ENCODE data around the gene TTLL3.

The TTLL3 gene

DNA sequence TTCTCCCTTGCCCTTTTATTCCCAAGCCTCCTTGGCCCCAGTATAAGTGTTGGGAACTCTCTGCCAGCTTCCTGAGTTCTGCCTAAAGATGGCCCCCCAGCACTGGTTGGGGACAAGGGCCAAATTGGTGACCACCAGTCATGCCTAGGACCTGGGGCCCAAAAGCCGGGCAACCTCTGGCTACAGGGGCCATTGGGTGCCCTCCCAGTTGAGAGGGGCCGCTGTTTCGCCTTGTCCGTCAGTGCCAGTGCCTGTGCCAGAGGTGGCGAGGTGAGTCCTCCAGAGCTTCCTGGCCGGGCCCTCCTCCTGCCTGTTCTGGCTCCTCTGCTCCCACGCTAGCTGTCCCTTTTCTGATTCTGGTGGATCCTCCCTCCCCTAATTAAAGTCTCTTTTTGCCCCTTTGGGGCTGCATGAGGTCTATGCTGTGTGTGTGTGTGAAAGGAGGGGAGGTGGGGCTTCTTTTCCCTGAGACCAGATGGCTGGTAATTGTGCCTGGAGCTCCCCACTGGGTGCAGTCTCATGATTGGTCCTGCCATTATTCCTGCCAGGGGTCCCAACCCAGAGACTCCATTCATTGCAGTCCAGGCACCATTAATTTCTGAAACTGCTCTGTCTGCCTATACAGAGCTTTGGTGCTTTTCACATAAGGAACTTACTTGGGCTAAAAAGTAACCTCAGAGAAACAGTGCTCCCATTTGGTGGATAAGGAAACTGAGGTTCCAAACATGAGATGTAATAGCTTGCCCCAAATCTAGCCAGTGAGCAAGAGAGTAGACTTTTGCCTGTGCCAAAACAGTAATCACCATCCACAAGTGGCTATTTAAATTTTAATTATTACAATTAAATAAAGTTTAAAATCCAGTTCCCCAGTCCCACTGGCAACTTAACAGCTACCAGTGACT, 3.1 kb upstream of the TTLL3 start:
- no peak for DNase-seq (ENCODE audit: low read depth in 2 of 2, low spot score in 1 of 2)

DNA sequence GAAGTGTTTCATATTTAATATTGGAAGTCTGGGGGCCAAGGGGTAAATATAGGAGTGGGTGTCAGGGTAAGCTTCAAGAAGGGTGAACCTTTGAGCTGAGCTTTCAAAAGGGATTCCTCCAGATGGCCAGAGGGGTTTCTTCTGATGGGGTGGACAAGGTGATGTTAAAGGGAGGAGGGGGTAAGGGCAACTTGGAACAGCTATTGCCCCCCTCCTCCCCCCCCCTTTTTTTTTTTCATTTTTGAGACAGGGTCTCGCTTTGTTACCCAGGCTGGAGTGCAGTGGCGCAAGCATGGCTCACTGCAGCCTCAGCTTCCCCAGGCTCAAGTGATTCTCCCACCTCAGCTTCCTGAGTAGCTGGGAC, 2.1 kb upstream of the TTLL3 start:
- DNase-seq (ENCODE audit: low read depth in 2 of 2, low spot score in 1 of 2): no peak

- no peak for DNase-seq (ENCODE audit: low read depth in 2 of 2, low spot score in 1 of 2)
These were observed 1.6 kb upstream of the TTLL3 start for GRCh38 chr3:9808345-9809037.

GRCh38 chr3:9809239-9809614, 835 bp upstream of the TTLL3 start:
- no peak for DNase-seq (ENCODE audit: low read depth in 2 of 2, low spot score in 1 of 2)

GRCh38 chr3:9810433-9810770, 340 bp downstream of the TTLL3 start:
- DNase-seq (ENCODE audit: low read depth in 2 of 2, low spot score in 1 of 2): no peak

DNA sequence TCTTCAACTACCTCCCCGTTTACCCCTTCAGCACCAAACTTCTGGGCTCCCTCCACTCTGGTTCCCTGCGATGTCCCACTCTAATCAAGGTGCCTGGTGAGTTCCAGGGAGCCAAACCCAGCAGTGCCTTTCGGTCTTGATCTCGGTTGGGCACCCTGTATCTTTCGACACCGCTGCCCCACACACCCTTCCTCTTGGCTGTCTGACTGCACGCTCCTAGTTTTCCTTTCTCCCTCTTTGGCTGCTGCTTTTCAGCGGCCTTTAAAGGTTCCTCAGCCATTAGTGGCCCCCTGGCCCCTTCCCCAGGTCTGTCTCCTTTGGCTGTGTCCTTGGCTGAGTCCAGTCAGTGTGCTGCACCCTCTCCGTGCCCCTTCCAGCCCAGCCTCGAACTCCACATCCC, 784 bp downstream of the TTLL3 start:
- no peak for DNase-seq (ENCODE audit: low read depth in 2 of 2, low spot score in 1 of 2)

GRCh38 chr3:9812870-9813483, 2.9 kb downstream of the TTLL3 start:
- DNase-seq (ENCODE audit: low read depth in 2 of 2, low spot score in 1 of 2): no peak

DNA sequence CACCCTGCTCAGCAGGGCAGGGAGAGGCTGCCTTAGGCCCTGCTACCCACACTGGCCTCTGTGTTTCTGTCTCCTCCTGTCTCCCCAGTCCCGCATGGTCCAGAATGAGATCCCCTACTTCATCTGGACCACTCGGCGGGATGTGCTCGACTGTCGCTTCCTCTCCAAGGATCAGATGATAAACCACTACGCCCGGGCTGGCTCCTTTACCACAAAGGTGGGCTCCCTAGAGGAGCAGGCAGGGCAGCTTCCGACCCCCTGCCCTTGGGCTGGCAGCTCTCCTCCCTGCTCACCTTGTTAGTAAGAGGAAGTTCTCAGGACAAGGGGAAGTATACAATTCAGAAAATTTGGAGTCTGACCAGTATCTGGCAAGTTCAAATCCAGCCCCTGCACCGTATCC, 5.9 kb downstream of the TTLL3 start:
- no peak for DNase-seq (ENCODE audit: low read depth in 2 of 2, low spot score in 1 of 2)

GRCh38 chr3:9817436-9817835, 7.4 kb downstream of the TTLL3 start:
- DNase-seq (ENCODE audit: low read depth in 2 of 2, low spot score in 1 of 2): no peak

- DNase-seq (ENCODE audit: low read depth in 2 of 2, low spot score in 1 of 2): no peak
These were observed 8.7 kb downstream of the TTLL3 start for GRCh38 chr3:9818666-9819335.

GRCh38 chr3:9820543-9820942, 10.5 kb downstream of the TTLL3 start:
- DNase-seq (ENCODE audit: low read depth in 2 of 2, low spot score in 1 of 2): no peak

DNA sequence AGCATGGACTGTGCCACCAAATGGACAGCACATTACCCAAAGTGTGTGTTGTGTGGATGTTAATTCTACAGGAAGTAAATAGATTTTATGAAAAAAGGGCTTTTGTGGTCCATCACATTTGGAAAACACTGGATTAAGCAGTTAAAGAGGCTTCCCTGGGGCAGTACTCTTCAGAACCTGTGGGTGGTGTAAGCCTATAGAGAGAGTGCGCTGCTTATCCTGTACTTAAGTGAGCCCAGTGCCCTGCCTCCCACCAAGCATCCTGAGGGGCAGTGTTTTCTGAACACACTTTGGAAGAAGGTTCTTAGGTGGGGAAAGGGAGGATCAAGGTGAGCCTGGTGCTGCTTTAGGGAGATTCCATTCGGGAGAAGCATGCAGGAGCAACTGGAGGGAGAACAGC, 10.9 kb downstream of the TTLL3 start:
- no peak for DNase-seq (ENCODE audit: low read depth in 2 of 2, low spot score in 1 of 2)

DNA sequence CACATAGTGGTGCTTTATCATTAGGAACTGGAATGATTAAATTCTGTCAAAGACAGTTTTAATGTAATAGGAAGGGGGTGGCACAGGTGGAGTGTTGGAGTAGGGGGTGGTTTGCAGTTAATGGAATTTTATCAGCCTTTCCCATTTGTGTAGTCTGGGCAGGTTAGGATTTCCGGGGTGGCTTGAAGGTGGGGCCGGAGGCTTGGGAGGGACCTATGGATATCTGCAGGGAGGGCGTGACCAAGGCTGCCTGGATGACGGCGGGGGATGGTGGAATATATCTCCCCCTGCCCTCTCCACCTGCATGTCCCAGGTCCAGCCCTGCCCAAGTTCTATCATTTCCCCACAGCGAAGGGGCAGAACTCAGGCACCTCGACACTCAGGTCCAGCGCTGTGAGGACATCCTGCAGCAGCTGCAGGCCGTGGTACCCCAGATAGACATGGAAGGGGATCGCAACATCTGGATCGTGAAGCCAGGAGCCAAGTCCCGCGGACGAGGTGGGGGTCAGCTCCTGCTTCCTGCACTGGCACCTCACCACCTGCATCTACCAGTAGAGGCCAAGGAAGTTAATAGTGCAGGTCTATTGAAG, 15.5 kb downstream of the TTLL3 start:
- DNase-seq (ENCODE audit: low read depth in 2 of 2, low spot score in 1 of 2): no peak

DNA sequence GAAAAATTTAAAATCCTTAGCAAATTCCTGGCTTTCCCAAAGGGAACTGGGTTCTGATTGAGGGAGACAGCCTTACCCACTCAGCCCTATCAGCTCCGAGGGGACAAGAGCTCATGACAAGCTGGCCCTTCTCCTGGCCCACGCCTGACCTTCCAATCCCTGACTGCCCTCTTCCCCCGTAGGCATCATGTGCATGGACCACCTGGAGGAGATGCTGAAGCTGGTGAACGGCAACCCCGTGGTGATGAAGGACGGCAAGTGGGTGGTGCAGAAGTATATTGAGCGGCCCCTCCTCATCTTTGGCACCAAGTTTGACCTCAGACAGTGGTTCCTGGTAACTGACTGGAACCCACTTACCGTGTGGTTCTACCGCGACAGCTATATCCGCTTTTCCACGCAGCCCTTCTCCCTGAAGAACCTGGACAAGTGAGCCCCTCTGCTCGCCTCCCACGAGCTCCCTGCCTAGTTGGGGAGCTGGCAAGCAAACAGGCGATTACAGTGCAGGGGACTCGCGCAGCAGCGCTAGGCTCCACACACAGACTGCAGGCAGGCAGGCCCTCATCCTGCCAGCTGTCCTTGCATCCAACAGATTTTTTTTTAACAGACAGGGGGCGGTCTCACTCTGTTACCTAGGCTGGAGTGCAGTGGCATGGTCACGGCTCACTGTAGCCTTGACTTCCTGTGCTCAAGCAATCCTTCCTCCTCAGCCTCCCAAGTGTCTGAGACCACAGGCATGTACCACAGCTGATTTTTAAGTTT, 16.9 kb downstream of the TTLL3 start:
- no peak for DNase-seq (ENCODE audit: low read depth in 2 of 2, low spot score in 1 of 2)

GRCh38 chr3:9828801-9829755, 19.0 kb downstream of the TTLL3 start:
- no peak for DNase-seq (ENCODE audit: low read depth in 2 of 2, low spot score in 1 of 2)

GRCh38 chr3:9831253-9831652, 21.2 kb downstream of the TTLL3 start:
- no peak for DNase-seq (ENCODE audit: low read depth in 2 of 2, low spot score in 1 of 2)

GRCh38 chr3:9833078-9833477, 23.0 kb downstream of the TTLL3 start:
- DNase-seq (ENCODE audit: low read depth in 2 of 2, low spot score in 1 of 2): no peak

DNA sequence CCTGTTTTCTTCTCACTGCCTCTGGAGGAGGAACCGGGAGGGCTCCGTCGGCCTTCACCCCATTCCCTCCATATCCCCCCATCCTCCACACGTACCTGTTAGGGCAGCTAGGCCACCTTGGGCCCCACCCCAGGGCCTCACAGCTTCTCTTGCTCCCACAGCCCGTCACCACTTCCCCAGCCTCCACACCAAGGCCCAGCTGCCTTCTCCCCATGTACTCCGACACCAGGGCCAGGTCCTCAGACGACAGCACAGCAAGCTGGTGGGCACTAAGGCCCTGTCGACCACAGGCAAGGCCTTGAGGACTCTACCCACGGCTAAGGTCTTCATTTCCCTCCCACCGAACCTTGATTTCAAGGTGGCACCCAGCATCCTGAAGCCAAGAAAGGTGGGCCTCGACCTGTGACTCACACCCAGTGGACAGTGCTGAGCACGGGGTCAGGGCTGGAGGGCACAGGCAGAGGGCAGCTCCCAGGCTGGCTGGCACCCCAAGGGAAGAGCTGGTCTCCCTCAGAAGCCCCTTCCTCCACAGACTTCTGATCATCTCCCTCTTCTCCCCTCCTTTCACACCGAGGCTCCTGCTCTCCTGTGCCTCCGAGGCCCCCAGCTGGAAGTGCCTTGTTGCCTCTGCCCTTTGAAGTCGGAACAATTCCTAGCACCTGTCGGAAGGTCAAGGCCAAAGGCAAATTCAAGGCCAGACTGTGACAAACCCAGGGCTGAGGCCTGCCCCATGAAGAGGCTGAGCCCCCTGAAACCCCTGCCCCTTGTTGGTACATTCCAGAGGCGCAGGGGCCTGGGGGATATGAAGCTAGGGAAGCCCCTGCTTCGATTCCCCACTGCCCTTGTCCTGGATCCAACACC, 24.7 kb downstream of the TTLL3 start:
- DNase-seq (ENCODE audit: low read depth in 2 of 2, low spot score in 1 of 2): no peak
